ENCODE measurements around the gene FNDC11.

The FNDC11 gene

DNA sequence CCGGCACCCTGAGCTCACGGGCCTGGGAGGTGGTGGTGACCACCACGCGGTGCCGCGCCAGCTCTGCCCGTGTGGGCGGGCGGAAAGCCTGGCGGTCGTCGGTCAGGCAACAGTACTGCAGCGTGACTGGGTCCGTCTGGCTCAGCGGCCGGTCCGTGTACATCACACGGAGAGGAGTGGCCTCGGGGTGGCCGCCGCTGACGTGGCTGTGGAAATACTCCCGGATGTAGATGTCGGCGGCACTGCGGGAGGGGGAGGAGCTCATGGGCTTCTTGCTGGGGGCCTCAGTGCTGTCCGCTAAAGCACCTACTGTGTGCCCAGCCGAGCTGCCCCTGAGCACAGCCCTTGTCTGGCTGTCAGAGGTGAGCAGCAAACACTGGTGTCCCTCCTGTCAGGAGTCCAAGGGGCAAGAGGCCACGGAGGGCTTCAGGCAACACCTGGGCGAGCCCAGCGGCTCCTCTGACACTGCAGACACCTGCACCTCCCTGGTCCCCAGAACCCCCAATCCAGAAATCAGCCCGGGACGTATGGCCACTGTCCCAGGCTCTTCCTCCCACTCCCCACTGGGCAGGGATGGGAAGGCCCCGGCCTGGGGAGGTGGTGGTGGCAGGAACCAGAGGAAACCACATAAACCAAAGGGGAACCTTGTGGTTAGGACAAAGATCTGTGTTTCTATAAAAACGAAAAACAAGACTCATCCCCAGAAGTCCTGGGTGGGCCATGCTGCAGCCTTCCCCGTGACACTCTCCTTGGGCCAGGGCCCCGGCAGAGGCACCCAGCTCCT lies 13.6 kb downstream of the FNDC11 start:
- no peak overlapping the region for H3K4me3 ChIP-seq (replicated peaks; ENCODE audit: insufficient read depth, low read length)
- H3K27me3 ChIP-seq (ENCODE audit: insufficient read depth, poor library complexity, severe bottlenecking): peaks cover 34% of the 10 kb centered on the region
- H3K27ac ChIP-seq (replicated peaks): peak overlapping the region; percentile 15
- DNase-seq (ENCODE audit: low read depth in 1 of 2, low spot score in 1 of 2): peak in 1 of 2 experiments; percentile 80
- peak; percentile 90 for TF ChIP-seq POLR2AphosphoS5 (IDR thresholded peaks at IDR 0.05; ENCODE audit: low read depth)
- TF ChIP-seq SPI1 (IDR thresholded peaks at IDR 0.05; ENCODE audit: borderline replicate concordance, low read depth): peak; percentile 35; the same call in 1 of the 2 replicates
- TF ChIP-seq, protein P1, sequence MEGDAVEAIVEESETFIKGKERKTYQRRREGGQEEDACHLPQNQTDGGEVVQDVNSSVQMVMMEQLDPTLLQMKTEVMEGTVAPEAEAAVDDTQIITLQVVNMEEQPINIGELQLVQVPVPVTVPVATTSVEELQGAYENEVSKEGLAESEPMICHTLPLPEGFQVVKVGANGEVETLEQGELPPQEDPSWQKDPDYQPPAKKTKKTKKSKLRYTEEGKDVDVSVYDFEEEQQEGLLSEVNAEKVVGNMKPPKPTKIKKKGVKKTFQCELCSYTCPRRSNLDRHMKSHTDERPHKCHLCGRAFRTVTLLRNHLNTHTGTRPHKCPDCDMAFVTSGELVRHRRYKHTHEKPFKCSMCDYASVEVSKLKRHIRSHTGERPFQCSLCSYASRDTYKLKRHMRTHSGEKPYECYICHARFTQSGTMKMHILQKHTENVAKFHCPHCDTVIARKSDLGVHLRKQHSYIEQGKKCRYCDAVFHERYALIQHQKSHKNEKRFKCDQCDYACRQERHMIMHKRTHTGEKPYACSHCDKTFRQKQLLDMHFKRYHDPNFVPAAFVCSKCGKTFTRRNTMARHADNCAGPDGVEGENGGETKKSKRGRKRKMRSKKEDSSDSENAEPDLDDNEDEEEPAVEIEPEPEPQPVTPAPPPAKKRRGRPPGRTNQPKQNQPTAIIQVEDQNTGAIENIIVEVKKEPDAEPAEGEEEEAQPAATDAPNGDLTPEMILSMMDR (IDR thresholded peaks at IDR 0.05; ENCODE audit: insufficient read depth, low read length): no peak
- TF ChIP-seq, protein P2, sequence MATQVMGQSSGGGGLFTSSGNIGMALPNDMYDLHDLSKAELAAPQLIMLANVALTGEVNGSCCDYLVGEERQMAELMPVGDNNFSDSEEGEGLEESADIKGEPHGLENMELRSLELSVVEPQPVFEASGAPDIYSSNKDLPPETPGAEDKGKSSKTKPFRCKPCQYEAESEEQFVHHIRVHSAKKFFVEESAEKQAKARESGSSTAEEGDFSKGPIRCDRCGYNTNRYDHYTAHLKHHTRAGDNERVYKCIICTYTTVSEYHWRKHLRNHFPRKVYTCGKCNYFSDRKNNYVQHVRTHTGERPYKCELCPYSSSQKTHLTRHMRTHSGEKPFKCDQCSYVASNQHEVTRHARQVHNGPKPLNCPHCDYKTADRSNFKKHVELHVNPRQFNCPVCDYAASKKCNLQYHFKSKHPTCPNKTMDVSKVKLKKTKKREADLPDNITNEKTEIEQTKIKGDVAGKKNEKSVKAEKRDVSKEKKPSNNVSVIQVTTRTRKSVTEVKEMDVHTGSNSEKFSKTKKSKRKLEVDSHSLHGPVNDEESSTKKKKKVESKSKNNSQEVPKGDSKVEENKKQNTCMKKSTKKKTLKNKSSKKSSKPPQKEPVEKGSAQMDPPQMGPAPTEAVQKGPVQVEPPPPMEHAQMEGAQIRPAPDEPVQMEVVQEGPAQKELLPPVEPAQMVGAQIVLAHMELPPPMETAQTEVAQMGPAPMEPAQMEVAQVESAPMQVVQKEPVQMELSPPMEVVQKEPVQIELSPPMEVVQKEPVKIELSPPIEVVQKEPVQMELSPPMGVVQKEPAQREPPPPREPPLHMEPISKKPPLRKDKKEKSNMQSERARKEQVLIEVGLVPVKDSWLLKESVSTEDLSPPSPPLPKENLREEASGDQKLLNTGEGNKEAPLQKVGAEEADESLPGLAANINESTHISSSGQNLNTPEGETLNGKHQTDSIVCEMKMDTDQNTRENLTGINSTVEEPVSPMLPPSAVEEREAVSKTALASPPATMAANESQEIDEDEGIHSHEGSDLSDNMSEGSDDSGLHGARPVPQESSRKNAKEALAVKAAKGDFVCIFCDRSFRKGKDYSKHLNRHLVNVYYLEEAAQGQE (IDR thresholded peaks at IDR 0.05; ENCODE audit: insufficient replicate concordance, low read depth): no peak

DNA sequence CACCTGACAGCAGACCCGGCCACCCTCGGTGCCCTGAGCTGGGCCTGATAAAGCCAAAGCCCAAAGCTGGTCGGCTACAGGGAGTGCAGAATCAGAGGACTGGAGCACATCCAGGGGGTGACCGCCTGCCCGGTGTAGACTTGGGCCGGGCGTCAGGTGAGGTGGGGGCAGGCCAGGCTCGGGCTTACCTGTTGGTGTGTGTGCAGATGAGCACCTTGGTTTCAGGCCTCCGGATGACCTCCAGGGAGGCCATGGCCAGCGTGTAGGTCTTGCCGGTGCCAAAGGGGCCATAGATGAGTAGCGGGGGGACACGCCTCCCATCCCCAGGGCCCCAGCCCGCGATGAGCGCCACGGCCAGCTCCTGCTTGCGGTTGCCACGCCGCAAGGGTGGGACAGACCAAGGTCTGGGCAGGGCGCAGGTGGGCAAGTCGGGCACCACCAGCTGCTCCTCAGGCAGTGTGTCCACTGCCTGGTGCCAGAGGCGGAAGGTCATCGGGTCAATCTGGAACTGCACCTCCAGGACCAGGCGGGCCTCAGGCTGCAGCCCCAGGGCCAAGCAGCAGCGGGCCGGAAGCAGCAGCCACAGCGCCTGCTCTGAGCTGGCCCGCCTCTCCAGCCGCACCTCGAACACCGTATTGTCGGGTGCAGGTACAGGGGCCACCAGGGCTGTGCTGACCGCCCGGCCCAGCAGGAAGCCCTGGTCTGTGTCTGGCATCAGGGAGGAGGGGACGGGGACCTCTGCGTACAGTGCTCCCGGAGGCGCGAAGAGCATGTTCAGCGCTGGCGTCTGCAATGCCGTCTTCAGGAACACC lies 14.4 kb downstream of the FNDC11 start:
- Histone ChIP-seq H3K27ac (replicated peaks) (no peak overlapping the region; the same call in 1 of the 2 replicates), H3K27me3 (ENCODE audit: insufficient read depth, poor library complexity, severe bottlenecking) (peaks cover 42% of the 10 kb centered on the region), H3K4me3 (replicated peaks; ENCODE audit: insufficient read depth, low read length) (no peak overlapping the region; the same call in 1 of the 2 replicates)
- DNase-seq (ENCODE audit: low read depth in 1 of 2, low spot score in 1 of 2): no peak
- TF ChIP-seq GABPA (IDR thresholded peaks at IDR 0.05; ENCODE audit: low read depth): no peak
- TF ChIP-seq, protein P2 (IDR thresholded peaks at IDR 0.05; ENCODE audit: insufficient replicate concordance, low read depth): no peak
- no peak for TF ChIP-seq POLR2AphosphoS5 (IDR thresholded peaks at IDR 0.05; ENCODE audit: low read depth)
- TF ChIP-seq, protein P1 (IDR thresholded peaks at IDR 0.05; ENCODE audit: insufficient read depth, low read length): no peak
- no peak for TF ChIP-seq SPI1 (IDR thresholded peaks at IDR 0.05; ENCODE audit: borderline replicate concordance, low read depth)

DNA sequence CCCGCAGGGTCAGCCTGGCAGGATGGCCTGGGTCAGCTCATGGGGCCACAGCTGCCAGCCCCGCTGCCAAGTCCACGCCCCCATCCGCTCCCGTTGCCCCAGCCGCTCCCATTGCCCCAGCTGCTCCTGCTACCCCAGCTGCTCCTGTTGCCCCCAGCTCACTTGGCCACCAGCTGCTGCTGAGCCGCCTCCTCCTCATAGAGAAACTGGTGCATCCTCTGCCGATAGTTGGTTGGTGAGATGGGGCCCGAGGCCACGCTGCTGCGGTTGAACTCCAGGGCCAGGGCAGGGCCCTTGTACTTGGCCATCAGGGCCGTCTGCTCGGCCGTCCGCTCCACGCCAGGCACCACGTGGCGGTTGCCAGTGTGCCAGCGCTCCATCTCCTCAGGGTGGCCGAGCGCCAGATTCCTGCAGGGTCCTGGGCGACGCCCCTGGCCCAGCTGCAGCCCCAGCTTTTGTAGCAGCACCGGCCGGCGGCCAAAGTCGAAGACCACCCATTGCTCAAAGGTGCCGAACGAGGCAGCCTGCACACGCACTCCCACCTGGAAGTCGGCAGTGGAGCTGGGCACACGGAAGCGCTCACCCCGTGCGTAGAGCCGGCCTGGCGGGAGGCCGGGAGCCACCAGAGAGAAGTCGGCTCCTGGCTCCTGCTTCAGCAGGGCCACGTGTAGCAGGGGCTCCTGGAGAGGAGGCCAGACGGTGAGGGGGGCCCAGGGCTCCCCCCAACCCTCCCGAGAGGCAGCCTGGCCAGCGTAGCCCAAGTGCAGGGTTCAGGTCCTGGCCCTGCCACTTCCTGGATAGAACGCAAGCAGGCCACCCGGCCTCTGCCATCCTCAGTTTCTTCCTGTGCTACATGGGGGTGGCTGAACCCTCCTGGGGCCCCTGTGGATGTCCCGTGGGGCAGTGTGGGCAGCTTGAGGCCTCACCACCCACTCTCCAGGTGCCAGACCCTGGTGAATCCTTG lies 15.3 kb downstream of the FNDC11 start:
- H3K4me3 ChIP-seq (replicated peaks; ENCODE audit: insufficient read depth, low read length): no peak overlapping the region
- H3K27me3 ChIP-seq (ENCODE audit: insufficient read depth, poor library complexity, severe bottlenecking): peaks cover 47% of the 10 kb centered on the region
- TF ChIP-seq SPI1 (IDR thresholded peaks at IDR 0.05; ENCODE audit: borderline replicate concordance, low read depth): no peak
- TF ChIP-seq, protein P2 (IDR thresholded peaks at IDR 0.05; ENCODE audit: insufficient replicate concordance, low read depth): no peak
- TF ChIP-seq, protein P1 (IDR thresholded peaks at IDR 0.05; ENCODE audit: insufficient read depth, low read length): no peak
- H3K27ac ChIP-seq (replicated peaks): no peak overlapping the region
- DNase-seq (ENCODE audit: low read depth in 1 of 2, low spot score in 1 of 2): peak in 1 of 2 experiments; percentile 32
